Upper lobe of left lung (tissue), 6 donors: ENCODE measurements around the gene DOCK1. TPM values are rescaled to one million over a fixed set of nuclear protein-coding genes. Genes with fewer than 3 reads are reported as not detected.

Source experiments
- ATAC-seq, 2 donors: fragments of 200-7000 bp; cut with Tn5 transposase; one replicate each; pipeline ENCODE4 v1.9.1; 2022; ENCODE audit warnings: mild to moderate bottlenecking in 2 of 2, moderate library complexity in 2 of 2; ENCODE audit not compliant: low FRiP score in 2 of 2
- DNase-seq, 2 donors: peaks; one replicate each; pipeline ENCODE4 v3.0.0-alpha.2; 2019 to 2020
- H3K27ac ChIP-seq, 4 donors: fragments of 200-600 bp; sonication (generic); one replicate each; pipeline ENCODE4 v1.5.1; 2016 to 2019
- H3K27me3 ChIP-seq, 4 donors: fragments of 200-600 bp; sonication (generic); one replicate each; pipeline ENCODE4 v1.5.1; 2017 to 2019
- H3K36me3 ChIP-seq, 4 donors: fragments of 200-600 bp; sonication (generic); one replicate each; pipeline ENCODE4 v1.5.1; 2016 to 2019
- H3K4me1 ChIP-seq, 4 donors: fragments of 200-600 bp; sonication (generic); one replicate each; pipeline ENCODE4 v1.5.1; 2018 to 2019
- H3K4me3 ChIP-seq, 4 donors: fragments of 200-600 bp; sonication (generic); one replicate each; pipeline ENCODE4 v1.5.1; 2017 to 2019; ENCODE audit warnings: mild to moderate bottlenecking in 2 of 4, moderate library complexity in 1 of 4
- H3K9me3 ChIP-seq, 4 donors: fragments of 200-600 bp; sonication (generic); one replicate each; pipeline ENCODE4 v1.5.1; 2018 to 2019
- CTCF ChIP-seq, 6 experiments: fragments of 450-650 bp in 4 of 6; fragments of 200-600 bp in 2 of 6; sonication (generic) in 2 of 6; IDR thresholded peaks; one replicate each; pipeline ENCODE4 v1.5.1; 2016 to 2019; ENCODE audit warnings: antibody characterized with exemption in 6 of 6
- EP300 ChIP-seq, 4 donors: sonication (generic); formaldehyde crosslinking; IDR thresholded peaks; one replicate each; pipeline ENCODE4 v1.5.1; 2017; ENCODE audit warnings: antibody characterized with exemption in 4 of 4, control low read depth in 2 of 4
- POLR2A ChIP-seq, 4 donors: fragments of 450-650 bp; IDR thresholded peaks; one replicate each; pipeline ENCODE4 v1.5.1; 2016 to 2017; ENCODE audit warnings: antibody characterized with exemption in 4 of 4, mild to moderate bottlenecking in 2 of 4
- POLR2AphosphoS5 ChIP-seq, 2 donors: sonication (generic); formaldehyde crosslinking; IDR thresholded peaks; one replicate each; pipeline ENCODE4 v1.5.1; 2017; ENCODE audit warnings: antibody characterized with exemption in 2 of 2
- WGBS, 2 donors: methylation state at CpG; one replicate each; pipeline ENCODE4 v1.1.5; 2017 to 2018; 5-methylcytosine and 5-hydroxymethylcytosine counted together
- total RNA-seq, 6 donors: library from RNA; depleted of rRNA in 4 of 6; stranded (reverse); fragments of >200 nt in 4 of 6; gene quantifications; one replicate each; pipeline versions ENCODE4 v1.1.0 to v1.2.1, GENCODE V29; 2016 to 2021
- donor health status: DM: no; HTN: no; CAD: no; lungs with moderate emphysema.
- donor health status: DM: no; HTN: yes; CAD: no; lungs with severe emphysema.

The DOCK1 gene
- total RNA-seq, 6 donors from 2014 or later, result 37.5 to 63.9 (median 45.8) TPM

- H3K36me3 ChIP-seq, result no peaks in the 10 kb centered on the region
- WGBS, 2 donors, result 94 to 97% methylated on average over 8 of the region's 8 CpGs
- no peak for TF ChIP-seq POLR2AphosphoS5 (IDR thresholded peaks at IDR 0.05)
- TF ChIP-seq CTCF (IDR thresholded peaks at IDR 0.05), result no peak
- TF ChIP-seq POLR2A (IDR thresholded peaks at IDR 0.05), result no peak
- TF ChIP-seq EP300 (IDR thresholded peaks at IDR 0.05), result no peak
- H3K4me1 ChIP-seq, result peaks cover 2 to 15% (median 3%) of the 10 kb centered on the region in 4 donors
- no peak overlapping the region for H3K4me3 ChIP-seq
- peaks cover 0 to 5% (median 0%) of the 10 kb centered on the region in 4 donors for H3K27me3 ChIP-seq
- H3K9me3 ChIP-seq, result no peaks in the 10 kb centered on the region
- DNase-seq (no peak), ATAC-seq (no peak)
- H3K27ac ChIP-seq, result no peak overlapping the region
These were observed 295.4 kb downstream of the DOCK1 start for GRCh38 chr10:127200646-127201045.

GRCh38 chr10:127203067-127203466 lies 297.8 kb downstream of the DOCK1 start:
- Histone ChIP-seq H3K27me3 (no peaks in the 10 kb centered on the region), H3K4me3 (no peak overlapping the region), H3K9me3 (no peaks in the 10 kb centered on the region), H3K27ac (no peak overlapping the region), H3K4me1 (no peaks in the 10 kb centered on the region), H3K36me3 (no peaks in the 10 kb centered on the region)
- WGBS, 2 donors, result 91 to 95% methylated on average over 7 of the region's 7 CpGs
- no peak for ATAC-seq
- TF ChIP-seq CTCF (IDR thresholded peaks at IDR 0.05) (no peak), EP300 (IDR thresholded peaks at IDR 0.05) (no peak), POLR2AphosphoS5 (IDR thresholded peaks at IDR 0.05) (no peak), POLR2A (IDR thresholded peaks at IDR 0.05) (no peak)
- DNase-seq, result no peak

GRCh38 chr10:127207081-127207480 lies 301.9 kb downstream of the DOCK1 start:
- Histone ChIP-seq H3K27ac (no peak overlapping the region), H3K27me3 (no peaks in the 10 kb centered on the region), H3K36me3 (no peaks in the 10 kb centered on the region), H3K9me3 (no peaks in the 10 kb centered on the region), H3K4me1 (no peaks in the 10 kb centered on the region), H3K4me3 (no peak overlapping the region)
- 89 to 96% methylated on average over 2 of the region's 2 CpGs for WGBS, 2 donors
- TF ChIP-seq POLR2A (IDR thresholded peaks at IDR 0.05), result no peak
- TF ChIP-seq CTCF (IDR thresholded peaks at IDR 0.05), result no peak
- TF ChIP-seq POLR2AphosphoS5 (IDR thresholded peaks at IDR 0.05), result no peak
- TF ChIP-seq EP300 (IDR thresholded peaks at IDR 0.05), result no peak
- ATAC-seq, result no peak
- DNase-seq, result no peak

- DNase-seq (no peak), ATAC-seq (no peak)
- WGBS, 2 donors, result 82 to 85% methylated on average over 7 of the region's 7 CpGs
- Histone ChIP-seq H3K4me3 (no peak overlapping the region), H3K9me3 (no peaks in the 10 kb centered on the region), H3K4me1 (no peaks in the 10 kb centered on the region), H3K27me3 (no peaks in the 10 kb centered on the region), H3K36me3 (no peaks in the 10 kb centered on the region), H3K27ac (no peak overlapping the region)
- no peak for TF ChIP-seq POLR2A (IDR thresholded peaks at IDR 0.05)
- no peak for TF ChIP-seq EP300 (IDR thresholded peaks at IDR 0.05)
- no peak for TF ChIP-seq POLR2AphosphoS5 (IDR thresholded peaks at IDR 0.05)
- no peak for TF ChIP-seq CTCF (IDR thresholded peaks at IDR 0.05)
These were observed 305.8 kb downstream of the DOCK1 start for GRCh38 chr10:127210936-127211466.

- no peak for TF ChIP-seq CTCF (IDR thresholded peaks at IDR 0.05)
- no peak for TF ChIP-seq POLR2AphosphoS5 (IDR thresholded peaks at IDR 0.05)
- no peak for TF ChIP-seq EP300 (IDR thresholded peaks at IDR 0.05)
- no peak for TF ChIP-seq POLR2A (IDR thresholded peaks at IDR 0.05)
These were observed 310.6 kb downstream of the DOCK1 start for GRCh38 chr10:127215866-127216265.

More at GRCh38 chr10:127215866-127216265, 310.6 kb downstream of the DOCK1 start:
- ATAC-seq (no peak), DNase-seq (no peak)
- Histone ChIP-seq H3K36me3 (no peaks in the 10 kb centered on the region), H3K9me3 (no peaks in the 10 kb centered on the region), H3K27me3 (no peaks in the 10 kb centered on the region), H3K27ac (no peak overlapping the region), H3K4me1 (no peaks in the 10 kb centered on the region), H3K4me3 (no peak overlapping the region)
- WGBS, 2 donors, result 83 to 86% methylated on average over 4 of the region's 4 CpGs
